Epithelial cell of proximal tubule (primary cell): ENCODE data around the gene GUCY1B1. TPM values are rescaled to one million over a fixed set of nuclear protein-coding genes. Genes with fewer than 3 reads are reported as not detected.
"Not testable (repeated sequence)": the region's sequence is repeated elsewhere in the genome, so short reads cannot be mapped to it uniquely, and the experiment has no call there.

Experiments
- DNase-seq: peaks from one replicate; pipeline ENCODE4 v3.0.0-alpha.2; 2011; ENCODE audit warnings: low read depth
- H3K4me3 ChIP-seq: 2 replicates; pipeline ENCODE4 v1.5.1; 2011; ENCODE audit warnings: low read depth, mild to moderate bottlenecking, low read length
- CTCF ChIP-seq: conservative IDR thresholded peaks from 2 replicates; pipeline ENCODE4 v1.5.1; 2012; ENCODE audit warnings: low read depth, mild to moderate bottlenecking, low read length
- total RNA-seq: library from RNA; depleted of rRNA; stranded (reverse); fragments of >200 nt; gene quantifications from 2 replicates; pipeline ENCODE4 v1.2.3, GENCODE V29; 2015

The GUCY1B1 gene
- total RNA-seq, 1 donor from 2014 or later = 5.9 TPM

- DNase-seq = no peak
- no peak overlapping the region for H3K4me3 ChIP-seq
- TF ChIP-seq CTCF = no peak
Measured at GRCh38 chr4:155794589-155795236, 35.9 kb downstream of the GUCY1B1 start.

GRCh38 chr4:155795991-155796390, 37.2 kb downstream of the GUCY1B1 start:
- peak; percentile 56 for TF ChIP-seq CTCF
- no peak overlapping the region for H3K4me3 ChIP-seq
- DNase-seq = no peak

- H3K4me3 ChIP-seq, DNase-seq: not testable (repeated sequence)
Measured at GRCh38 chr4:155797581-155797980, 38.8 kb downstream of the GUCY1B1 start.

- no peak for DNase-seq
- TF ChIP-seq CTCF = no peak
- no peak overlapping the region for H3K4me3 ChIP-seq
Measured at GRCh38 chr4:155799116-155799793, 40.4 kb downstream of the GUCY1B1 start.

GRCh38 chr4:155799794-155800123, 40.9 kb downstream of the GUCY1B1 start:
- TF ChIP-seq CTCF = no peak
- no peak for DNase-seq
- no peak overlapping the region for H3K4me3 ChIP-seq

GRCh38 chr4:155800685-155801343, 42.0 kb downstream of the GUCY1B1 start:
- no peak for TF ChIP-seq CTCF
- no peak overlapping the region for H3K4me3 ChIP-seq
- no peak for DNase-seq

GRCh38 chr4:155802190-155802959, 43.6 kb downstream of the GUCY1B1 start:
- no peak for DNase-seq
- TF ChIP-seq CTCF = no peak
- H3K4me3 ChIP-seq = no peak overlapping the region
